GM21576 (cell line): Measurements from ENCODE around the gene PPP1R2.
A peak's percentile ranks its signal among the peaks of the same experiment; 100 is the strongest.
"Not testable (repeated sequence)": the region's sequence is repeated elsewhere in the genome, so short reads cannot be mapped to it uniquely, and the experiment has no call there.

ENCODE experiments used
- ATAC-seq: cut with Tn5 transposase; IDR thresholded peaks from one replicate; pipeline ENCODE4 v1.9.1; 2021; ENCODE audit warnings: mild to moderate bottlenecking, moderate library complexity; ENCODE audit not compliant: unreplicated experiment

PPP1R2 gene

DNA sequence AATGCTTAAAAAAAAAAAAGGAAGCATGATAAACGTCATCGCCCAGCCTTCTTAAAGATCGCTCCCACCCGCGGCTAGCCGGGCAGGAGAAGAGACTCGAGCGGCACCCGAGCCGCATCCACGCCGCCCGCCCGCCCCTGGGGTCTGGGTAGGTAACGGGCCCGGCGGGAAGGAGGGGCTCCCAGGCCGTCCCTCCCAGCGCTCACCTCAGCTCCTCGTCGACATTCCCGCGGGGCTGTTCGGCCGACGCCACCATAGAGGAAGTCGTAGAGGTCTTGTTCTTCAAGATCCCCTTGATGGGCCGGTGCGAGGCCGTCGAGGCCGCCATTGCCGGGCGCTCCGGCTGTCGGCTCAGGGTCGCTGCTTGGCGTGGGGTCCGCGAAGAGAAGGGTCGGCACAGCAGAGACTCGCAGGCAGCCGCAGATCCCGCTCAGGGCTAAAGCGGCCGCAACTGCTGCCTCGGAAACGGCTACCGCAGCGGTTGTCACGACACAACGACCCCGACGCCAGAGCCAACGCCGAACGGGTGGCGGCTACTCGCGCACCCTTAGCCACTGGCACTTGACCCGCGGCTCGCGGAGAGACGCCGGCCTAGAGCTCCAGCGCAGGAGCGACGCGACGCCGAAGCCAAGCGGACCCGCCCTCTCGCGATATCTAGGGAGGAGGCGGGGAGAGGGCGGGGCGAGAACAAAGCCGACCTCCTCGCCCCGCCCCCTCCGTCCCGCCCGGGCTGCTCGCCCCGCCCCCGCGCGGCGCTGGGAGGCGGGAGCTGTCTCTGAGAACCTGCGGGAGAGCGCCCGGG, at the start of gene PPP1R2:
Gene PPP1R2 (minus strand): TSS at position 628 of the 802 bp plus-strand sequence. CDS start 300 bp downstream, at position 328.
- ATAC-seq, result peak; percentile 60

DNA sequence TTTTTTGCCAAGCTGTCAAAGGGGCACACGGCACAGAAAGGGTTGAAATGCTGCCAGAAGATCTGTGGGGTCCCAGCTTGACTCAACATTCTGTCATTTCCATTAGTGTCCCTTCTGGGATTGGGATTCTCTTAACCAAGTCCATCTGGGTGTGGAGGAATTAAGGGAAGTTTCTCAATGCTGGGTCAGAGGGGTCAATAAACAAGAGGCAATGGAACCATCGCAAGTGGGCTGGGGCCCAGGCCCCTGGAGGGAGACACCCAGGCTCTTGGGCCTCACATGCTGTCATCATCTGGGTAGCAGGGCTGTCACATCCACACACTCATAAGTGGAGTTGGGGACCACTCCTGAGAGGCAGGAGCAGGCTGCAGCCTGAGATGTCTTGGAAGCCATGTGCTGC, 48.7 kb upstream of the PPP1R2 start:
- ATAC-seq, result no peak

DNA sequence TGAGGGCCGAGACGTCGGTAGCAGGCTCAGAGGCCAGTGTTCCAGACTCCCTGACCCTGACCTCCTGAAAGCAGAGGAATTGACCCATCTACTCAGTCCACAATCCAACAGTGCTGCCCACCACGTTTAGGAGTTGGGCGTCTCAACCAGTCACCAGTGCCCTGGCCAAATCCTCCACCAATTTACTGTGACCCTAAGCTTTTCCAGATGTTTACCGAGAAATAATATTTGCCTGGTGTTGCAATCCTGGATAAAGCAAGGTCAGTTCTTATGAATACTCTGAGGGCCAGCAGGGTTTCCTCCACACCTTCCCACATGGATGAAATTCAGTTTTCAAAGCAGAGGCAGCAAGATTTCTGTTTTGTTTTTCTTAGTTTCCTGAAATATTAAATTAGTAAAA, 48.1 kb upstream of the PPP1R2 start:
- no peak for ATAC-seq

- ATAC-seq, result not testable (repeated sequence)
These were observed 47.3 kb upstream of the PPP1R2 start for GRCh38 chr3:195590381-195590780.

DNA sequence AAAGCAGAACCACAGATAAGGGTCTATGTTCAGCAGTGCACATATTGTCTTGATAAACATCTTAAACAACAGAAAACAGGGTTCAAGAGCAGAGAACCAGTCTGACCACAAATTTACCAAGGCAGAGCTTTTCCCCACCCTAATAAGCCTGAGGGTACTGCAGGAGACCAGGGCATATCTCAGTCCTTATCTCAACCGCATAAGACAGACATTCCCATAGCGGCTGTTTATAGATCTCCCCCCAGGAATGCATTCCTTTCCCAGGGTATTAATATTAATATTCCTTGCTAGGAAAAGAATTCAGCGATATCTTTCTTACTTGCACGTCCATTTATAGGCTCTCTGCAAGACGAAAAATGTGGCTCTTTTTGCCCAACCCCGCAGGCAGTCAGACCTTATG, 46.7 kb upstream of the PPP1R2 start:
- ATAC-seq, result not testable (repeated sequence)

DNA sequence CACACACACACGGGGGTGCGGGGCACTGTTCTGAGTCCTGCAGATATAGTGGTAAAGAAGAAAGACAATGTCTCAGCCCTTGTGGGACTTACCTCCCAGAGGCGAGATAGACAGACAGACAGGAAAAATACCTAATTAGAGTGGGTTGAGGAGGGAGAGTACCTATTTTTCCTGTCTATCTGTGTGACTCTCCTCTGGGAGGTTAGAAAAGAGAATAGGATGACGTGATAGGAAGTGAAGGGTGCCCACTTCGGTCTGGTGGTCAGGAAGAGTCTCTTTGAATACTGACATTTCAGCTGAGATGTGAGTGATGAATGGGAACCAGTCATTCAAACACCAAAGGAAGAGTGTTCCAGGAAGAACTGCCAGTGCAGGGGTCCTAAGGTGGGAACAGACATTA, 44.7 kb upstream of the PPP1R2 start:
- ATAC-seq, result no peak

DNA sequence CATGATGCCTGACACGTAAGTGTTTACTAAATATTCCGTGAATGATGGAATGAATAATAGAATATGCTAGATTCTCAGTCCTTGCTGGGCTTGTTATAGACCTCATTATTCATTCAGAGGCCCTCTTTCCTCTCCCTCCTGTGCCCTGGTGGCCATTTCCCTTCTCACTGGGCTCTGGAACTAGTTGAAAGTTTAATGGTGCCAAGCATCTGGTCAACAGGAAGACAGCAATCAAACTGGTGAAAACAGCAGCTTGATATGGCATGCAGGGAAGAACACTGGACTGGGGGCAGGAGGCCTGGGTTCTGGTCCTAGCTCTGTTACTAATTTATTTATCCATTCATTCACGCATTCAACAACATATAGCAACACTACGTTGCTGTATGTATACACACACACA, 44.3 kb upstream of the PPP1R2 start:
- no peak for ATAC-seq

DNA sequence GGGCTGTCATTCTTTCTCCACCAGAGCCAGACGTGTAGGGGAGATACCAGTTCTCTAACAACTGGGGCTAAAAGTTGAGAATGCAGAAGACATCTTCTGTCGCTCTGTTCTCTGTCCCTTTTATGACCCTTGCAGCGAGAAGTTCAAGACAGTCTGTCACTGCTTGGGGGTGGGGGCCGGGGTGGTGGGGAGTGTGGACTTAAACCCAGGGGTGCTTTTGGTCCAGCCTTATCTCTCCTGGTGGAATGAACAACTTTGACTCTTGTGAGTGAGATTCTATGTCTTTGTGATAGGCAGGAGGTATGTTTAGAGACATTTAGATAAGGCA, 41.4 kb upstream of the PPP1R2 start:
- no peak for ATAC-seq

DNA sequence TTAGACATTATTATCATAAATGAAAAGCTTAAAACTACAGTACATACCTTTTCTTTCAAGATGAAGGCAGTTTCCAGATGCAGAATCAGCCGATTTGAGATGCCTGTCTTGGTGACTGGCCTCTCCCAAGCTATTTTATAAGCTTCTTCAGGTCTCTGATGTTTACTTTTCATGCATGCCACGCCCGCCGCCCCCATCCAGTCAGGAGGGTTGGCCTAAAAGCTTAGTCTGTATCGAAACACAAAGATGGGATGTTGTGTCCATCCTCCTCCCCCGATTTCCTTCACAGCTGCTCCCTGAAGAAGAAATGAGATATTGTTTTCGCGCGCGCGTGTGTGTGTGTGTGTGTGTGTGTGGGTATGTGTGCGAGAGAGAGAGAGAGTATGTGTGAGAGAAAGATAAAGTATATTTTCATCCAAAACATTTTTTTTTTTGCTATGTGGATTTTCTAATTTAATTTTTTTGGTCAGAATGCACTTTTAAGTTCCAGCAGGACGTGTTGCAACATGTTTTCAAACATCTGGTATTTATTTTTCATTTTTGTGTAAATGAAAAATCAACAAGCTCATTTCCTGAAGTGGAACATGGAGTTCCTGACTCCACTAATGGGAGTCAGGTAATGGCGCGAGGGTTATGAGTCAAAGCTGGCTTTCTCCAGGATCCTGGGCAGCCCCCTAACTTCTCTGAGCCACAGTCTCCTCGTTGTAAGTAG, 40.9 kb upstream of the PPP1R2 start, which contains the start of gene APOD:
Gene APOD (minus strand): TSS at position 110 of the 712 bp plus-strand sequence. CDS start 4,479 bp downstream, outside the sequence.
- no peak for ATAC-seq

- ATAC-seq, result no peak
These were observed 39.8 kb upstream of the PPP1R2 start for GRCh38 chr3:195582947-195583346.

GRCh38 chr3:195580744-195581443, 37.8 kb upstream of the PPP1R2 start:
- no peak for ATAC-seq

- ATAC-seq, result no peak
These were observed 36.2 kb upstream of the PPP1R2 start for GRCh38 chr3:195579281-195579680.

DNA sequence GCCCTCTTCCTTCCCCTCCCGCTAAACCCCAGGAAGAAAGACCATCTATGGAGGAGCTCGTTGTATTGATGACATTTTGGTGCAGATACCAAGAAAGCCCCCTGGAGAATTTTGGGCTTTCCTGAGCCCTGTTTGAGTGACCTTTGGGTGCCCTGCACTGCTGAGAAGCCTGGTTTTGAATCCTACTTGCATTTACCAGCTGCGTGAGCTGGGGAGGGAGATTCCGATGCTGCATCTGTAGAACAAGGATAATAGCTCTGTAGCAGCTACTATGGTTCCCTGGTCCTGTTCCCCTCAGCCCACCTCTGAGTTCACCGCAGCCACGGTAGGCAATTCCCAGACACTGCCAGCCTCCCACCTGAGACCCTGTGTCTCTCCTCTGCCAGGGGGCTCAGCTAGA, 35.4 kb upstream of the PPP1R2 start:
- ATAC-seq, result no peak

DNA sequence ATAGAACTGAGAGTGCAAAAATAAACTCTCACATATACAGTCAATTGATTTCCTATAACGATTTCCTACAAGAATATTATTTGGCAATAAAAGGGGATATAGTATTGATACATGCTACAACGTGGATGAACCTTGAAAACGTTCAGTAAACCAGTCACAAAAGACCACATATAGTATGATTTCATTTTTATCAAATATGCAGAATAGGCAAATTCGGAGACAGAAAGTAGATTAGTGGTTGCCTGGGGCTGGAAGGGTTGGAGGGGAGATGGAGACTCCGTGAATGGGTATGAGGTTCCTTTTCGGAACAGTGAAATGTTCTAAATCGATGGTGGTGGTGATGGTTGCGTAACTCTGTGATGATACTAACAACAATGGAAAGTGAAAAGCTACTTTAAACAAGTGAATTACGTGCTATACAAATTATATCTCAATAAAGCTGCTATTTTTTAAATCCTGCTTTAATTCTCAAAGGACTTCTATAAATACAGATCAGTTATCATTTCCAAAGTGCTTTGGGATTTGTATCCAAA, 34.6 kb upstream of the PPP1R2 start:
- no peak for ATAC-seq

DNA sequence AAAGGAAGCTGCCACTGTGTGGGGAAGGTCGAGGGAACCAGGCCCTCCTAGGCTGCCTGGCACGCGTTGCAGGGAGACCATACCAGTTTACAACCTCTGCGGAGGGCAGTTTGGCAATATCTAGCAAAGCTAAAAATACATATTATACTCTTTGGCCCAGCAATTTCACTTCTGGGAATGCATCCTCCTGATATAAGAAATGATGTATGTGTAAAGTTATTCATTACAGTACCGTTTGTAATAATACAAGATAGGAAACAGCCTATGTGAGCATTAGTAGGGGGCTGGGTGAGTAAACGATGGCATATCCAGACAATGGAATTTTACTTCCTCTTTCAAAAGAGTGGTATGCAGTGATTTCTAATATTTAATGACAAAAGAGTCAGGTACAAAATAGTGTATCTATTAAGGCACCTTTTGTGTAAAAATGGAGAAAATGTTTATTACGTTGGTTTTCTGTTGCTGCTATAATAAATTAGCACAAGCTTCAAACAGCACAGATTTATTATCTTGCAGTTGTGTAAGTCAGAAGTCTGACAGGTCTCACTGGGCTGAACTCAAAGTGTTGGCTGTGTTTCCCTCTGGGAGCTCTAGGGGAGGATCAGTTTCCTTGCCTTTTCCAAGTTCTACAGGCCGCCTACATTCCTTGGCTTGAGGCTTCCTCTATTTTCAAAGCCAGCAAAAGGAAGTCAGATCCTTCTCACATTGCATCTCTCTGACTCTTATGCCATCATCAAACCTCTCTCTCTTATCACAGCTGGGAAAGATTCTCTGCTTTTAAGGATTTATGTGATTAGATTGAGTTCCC, 31.6 kb upstream of the PPP1R2 start:
- no peak for ATAC-seq

- no peak for ATAC-seq
These were observed 30.7 kb upstream of the PPP1R2 start for GRCh38 chr3:195573611-195574496.

GRCh38 chr3:195571361-195571760, 28.2 kb upstream of the PPP1R2 start:
- ATAC-seq, result no peak

DNA sequence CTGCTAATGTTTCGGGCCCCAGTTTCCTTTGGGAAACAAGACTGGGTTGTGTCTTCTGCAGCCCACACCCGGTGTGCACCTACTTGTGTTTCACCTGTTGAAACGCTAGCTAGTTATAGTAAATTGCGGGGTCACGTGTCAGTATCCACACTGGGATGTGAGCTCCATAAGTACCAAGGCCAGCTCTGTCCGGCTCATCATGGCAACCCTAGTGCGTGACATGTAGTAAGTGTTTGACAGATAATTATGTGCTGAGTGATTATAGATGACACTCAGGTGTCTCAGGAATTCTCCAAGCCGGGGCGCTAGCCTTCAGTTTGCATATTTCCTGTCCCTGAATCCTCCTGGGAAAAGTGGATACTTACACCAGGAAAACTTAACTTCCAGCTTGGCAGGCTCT, 27.8 kb upstream of the PPP1R2 start:
- ATAC-seq, result no peak

DNA sequence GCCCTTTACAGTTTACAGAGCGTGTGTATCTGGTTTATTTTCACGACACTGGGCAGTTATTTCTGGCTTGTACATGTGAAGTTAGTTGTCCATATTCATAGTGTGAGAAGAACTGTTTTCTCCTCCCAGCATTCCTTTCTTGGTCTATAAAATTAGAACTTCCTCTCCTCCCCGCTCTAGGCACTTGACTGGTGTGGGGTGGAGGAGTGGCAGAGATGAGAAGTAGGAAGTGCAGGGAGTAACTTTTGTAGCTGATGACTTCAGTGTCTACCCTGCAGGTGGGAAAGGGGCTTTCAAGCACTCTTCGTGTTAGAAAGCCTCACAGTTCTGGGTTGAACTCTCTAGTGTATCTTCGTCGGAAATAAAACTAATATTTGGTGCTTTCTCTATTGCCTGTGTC, 27.2 kb upstream of the PPP1R2 start:
- no peak for ATAC-seq

GRCh38 chr3:195568630-195569029, 25.5 kb upstream of the PPP1R2 start:
- no peak for ATAC-seq
